HG03039 (cell line): Measurements from ENCODE around the gene ATG4B.
A peak's percentile ranks its signal among the peaks of the same experiment; 100 is the strongest.

Source experiments
- ATAC-seq: cut with Tn5 transposase; IDR thresholded peaks from one replicate; pipeline ENCODE4 v1.9.1; 2021; ENCODE audit warnings: mild to moderate bottlenecking, moderate library complexity; ENCODE audit not compliant: unreplicated experiment

Gene ATG4B

DNA sequence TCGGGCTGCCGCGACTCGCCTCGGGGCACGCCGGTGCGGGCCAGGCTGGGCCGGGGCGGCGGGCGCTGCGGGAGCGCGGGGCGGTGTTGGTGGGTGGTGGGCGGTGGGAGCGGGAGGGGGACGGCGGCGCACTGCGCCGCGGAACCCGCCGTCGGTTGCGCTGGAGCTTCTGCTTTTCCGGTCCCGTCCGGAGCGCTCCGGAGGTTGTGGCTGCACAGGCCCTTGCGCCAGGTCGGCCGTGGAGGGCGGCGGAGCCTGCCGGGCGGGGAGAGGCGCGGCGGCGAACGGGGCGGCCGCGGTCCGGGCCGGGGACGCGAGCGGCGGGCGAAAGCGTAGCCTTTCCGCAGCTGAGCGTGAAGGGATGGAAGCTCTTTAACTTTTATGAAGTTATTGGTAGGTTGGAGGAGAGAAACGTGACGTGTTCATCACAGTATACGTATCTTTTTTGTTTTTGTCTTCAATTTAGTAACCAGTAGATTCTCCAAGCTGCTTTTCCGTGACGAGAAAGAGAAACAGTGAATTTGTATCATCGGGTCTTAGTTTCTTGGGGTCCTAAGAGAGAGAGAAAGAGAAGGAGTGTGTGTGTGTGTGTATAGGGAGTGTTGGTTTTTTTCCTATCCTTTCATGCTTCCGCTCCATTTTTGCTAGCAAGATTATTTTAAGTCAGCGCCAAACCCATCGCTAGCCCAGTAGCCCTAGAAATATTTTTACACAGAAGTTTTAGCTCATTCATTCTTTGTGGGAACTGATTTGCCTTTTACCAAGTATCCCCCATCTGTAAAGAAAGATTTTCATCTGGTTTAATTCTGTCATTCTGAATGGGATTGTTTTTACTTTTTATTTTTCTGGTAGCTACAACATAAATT lies 535 bp downstream of the ATG4B start:
- peak; percentile 22 for ATAC-seq

DNA sequence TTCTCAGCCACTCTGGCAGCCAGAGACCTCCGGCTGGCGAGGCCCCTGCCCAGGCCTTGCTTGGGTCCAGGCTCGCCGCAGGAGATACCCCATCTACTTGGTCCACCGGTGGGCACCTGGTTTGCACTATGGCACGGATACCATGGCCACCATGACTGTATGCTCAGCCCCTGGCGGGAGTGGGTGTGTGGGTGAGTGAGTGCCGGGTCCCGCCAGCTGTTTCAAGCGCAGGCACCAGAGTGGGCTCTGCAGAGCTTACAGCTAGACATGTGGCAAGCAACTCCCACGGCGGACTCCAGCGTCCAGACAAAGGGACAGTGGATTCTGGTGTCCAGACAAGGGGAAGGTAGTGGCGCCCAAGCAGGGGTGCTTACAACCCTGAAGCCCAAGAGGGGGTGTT lies 1.4 kb downstream of the ATG4B start:
- no peak for ATAC-seq

DNA sequence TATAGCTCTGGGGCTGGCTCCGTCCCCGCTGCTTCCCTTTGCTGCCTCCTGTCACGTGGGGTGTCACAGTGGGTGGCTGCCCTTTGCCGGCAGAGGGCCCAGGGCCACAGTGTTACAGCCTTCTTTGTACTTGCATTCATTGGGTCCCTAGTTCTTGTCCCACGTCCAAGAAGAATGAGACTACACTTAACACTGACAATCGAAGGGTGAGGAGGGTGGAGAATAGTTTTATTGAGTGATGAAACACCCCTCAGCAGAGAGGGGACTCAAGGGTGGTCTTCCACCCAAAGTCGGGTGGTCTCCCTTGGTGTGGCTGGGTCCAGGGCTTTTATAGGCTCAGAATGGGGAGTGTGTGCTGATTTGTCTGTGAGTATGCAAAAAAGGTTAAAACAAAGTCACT lies 1.9 kb downstream of the ATG4B start:
- no peak for ATAC-seq

DNA sequence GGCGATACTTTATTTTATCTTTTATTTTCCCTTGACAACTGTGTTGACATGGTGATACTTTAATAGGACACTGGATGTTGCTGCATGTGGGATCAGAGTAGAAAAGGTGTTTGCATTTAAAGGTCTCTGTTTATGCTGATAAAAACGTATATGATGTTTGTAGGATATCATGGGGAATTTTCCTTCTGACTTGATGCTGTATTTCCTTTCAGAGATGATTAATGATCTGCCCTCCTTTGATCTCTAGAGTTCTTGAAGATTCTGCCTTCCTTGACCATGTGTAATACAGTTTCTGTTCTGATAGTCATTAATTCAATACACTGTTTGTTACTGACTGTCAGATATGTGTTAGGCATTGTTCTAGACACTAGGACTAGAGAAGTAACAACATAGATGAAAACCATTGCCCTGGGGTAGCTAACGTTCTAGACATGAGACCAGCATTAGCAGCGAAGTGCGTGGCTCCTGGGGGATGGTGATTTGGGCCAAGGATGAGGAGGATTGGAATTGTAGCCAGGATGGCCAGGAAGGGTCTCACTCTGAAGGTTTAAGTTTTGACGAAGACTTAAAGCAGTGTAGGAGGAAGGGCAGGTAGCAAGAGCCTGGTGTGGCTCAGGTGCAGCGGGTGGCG lies 2.8 kb downstream of the ATG4B start:
- ATAC-seq, result no peak

DNA sequence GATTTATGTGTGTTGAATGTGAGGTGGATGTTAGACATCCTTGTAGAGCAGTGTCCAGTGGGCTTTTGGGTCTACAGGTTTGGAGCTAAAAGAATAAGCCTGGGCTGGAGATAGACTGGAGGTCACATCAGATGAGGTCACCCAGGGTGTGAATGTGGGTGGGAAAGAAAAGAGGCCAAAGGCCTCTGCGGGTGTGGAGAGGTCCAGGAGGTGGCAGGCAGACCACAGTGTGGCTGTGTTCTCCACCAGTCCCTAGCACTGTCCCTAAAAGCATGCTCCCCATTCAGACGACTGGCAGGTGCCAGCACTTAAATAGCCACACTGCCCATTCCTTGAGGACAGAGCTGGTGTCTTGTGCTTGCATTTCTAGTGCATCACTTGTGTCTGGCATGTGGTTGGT lies 4.1 kb downstream of the ATG4B start:
- ATAC-seq, result no peak

DNA sequence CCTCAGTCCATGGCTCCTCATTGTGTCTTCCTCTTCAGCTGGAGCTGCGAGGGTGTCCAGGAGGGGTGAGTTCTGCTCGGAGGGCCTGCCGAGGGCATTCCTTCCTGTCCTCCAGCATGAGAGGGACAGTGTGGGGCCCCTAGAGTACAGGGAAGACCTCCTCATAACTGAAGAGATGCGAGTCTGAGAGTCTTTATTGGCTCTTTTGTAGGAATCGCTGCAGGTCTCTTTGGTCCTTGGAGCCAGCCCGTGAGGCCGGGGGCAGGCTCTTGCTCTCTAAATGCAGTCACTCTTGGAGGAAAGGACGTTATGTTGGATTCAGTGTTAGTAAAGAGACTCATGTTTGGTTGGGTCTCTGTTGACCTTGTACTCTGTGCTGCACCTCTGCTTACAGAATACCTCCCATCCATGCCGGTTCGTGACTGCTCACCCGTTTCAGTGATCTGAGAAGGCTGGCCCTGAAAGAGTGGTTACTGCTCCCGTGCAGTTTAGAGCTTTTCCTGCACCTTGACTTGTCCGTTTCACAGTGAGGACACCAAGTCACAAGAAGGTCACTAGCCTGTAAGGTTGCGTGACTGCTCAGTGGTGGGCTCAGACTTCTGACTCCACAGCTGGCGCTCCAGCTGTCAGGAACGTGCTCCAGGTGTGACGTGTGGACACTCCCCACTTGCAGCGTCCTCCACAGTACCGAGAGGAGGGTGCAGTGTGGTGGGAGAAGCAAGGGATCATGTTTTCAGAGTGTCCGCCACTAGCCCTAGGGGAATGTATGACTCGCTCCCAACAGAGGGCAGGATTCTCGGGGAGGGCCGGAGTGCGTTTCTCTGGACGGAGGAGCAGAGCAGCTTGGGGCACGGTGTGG lies 7.8 kb downstream of the ATG4B start:
- no peak for ATAC-seq

DNA sequence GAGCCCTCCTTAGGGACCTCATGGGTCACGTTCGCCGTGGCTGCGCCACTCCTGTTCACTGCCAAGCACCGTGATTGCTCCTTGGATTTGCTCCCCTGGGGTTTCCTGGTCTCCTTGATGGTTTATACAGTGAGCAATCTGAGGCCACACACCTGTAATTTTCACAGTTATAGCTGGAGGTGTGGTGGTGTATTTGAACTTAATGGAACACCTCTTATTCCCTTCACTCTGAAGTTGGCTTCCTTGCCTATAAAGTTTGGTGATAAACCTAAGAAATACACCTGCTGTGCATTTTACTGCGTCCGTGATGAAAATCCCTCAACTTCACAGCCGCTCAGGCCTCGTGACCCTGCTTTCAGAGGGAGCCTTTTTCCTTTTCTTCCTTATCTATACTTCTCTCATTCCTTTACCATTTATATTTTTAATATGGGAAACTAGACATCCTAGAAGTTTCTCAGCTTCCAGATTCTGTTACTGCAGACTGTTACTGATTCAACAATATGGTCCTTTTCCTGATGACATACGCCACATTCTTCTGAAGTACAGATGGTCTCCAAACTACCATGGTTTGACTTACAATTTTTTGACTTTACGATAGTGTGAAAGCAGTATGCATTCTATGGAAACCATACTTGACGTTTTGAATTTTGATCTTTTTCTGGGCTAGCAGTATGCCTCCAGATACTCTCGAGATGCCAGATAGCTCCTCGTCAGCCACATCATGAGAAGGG lies 8.6 kb downstream of the ATG4B start:
- ATAC-seq, result no peak

DNA sequence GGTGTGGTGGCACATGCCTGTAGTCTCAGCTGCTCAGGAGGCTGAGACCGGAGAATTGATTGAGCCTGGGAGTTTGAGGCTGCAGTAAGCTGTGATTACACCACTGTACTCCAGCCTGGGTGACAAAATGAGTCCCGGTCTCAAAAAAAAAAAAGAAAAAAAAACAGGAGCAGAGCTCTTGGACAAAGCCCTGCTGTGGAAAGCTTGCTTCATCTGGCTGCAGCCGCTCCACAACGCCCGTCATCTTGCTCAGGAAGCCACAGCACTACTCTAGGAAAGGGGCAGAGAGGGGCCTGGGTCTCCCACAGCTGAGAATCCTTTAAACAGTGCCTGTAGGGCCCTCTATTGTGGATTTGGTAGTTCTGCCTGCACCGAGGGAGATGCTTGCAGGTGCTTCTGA lies 11.0 kb downstream of the ATG4B start:
- no peak for ATAC-seq

DNA sequence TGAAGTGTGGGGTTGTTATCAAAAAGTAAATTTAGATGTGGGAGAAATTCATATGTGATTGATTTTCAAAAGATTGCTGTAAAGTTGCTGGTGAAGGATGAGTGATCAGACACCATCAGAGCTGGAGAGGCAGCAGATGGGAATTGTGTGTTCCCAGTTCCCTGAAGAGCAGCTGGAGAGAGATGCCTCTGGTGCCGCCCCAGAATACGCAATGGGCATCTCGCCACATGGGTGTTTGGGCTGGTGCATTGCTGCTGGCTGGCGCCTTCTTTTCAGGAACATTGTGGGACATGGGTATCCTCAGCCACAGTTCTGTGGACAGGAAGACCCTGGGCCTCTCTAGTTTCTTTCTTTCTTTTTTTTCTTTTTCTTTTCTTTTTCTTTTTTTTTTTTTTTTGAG lies 11.9 kb downstream of the ATG4B start:
- no peak for ATAC-seq

DNA sequence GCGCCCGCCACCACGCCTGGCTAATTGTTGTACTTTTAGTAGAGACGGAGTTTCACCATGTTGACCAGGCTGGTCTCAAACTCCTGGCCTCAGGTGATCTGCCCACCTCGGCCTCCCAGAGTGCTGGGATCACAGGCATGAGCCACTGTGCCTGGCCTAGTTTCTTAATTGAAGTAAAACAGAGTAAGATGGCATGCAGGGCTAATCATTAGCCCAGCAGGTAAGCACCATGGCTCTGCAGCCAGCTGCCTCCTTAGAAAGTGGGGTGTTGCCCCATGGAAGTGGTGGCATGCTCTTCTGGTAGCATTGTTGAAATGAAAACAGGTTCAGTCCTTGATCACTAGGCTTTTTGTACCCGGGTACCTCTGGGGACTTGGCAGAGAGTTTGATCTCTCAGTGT lies 12.4 kb downstream of the ATG4B start:
- no peak for ATAC-seq

DNA sequence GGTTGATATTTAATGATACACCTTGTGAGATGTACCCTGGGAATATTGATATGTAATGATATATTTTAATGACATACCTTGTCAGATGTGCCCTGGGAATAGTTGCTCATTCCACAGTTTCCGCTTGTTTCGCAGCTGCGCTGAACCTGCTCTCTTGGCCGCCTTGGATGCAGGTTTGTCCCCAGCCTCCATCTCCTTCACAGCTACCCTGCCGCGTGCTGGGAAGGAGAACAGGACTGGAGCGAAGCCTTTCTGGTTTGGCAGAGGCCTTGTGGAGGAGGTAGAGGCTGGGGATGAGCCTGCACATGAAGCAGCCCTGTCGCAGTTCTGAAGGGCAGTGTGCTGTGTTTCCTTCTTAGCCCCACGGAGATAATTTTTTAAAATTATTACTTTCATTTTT lies 14.6 kb downstream of the ATG4B start:
- ATAC-seq, result no peak

DNA sequence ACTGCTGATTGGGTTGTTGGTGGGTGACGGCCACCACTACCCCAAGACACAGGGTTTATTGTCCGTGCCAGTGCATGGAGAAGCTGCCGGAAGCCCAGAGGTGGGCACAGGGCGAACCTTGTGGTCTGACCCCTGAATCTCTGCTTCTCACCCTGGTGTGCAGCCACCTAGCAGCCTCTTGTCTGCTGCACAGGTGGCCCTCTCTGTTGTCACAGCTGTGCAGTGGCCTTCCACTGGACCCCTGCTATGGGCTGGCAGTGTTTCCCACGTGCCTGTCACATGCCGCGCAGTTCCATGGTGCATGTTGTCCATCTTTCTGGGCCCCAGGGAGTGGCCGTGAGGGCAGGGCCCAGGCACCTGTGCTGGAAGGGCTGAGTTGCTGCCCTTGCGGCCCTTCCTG lies 15.2 kb downstream of the ATG4B start:
- no peak for ATAC-seq

DNA sequence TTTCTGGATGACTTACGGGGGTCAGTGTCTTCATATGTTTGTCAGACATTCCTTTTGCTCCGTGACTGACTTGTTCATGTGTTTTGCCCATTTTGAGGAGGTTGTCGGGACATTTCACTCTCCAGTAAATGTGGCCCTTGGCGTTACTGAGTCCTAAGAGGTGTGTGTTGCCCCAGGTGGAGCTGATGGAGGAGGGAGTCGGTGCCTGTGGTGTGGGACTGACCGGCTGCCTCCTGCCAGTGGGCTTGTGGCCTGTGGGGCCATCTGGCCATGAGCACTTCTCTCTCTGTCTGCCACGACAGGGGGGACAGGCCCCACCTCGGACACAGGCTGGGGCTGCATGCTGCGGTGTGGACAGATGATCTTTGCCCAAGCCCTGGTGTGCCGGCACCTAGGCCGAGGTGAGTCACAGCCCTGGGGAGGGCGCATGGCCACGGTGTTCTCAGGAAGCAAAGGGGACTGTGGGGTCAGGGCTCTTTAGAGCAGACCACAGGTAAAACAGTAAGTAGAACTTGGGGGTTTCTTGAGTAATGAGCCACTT lies 15.8 kb downstream of the ATG4B start:
- ATAC-seq, result no peak

DNA sequence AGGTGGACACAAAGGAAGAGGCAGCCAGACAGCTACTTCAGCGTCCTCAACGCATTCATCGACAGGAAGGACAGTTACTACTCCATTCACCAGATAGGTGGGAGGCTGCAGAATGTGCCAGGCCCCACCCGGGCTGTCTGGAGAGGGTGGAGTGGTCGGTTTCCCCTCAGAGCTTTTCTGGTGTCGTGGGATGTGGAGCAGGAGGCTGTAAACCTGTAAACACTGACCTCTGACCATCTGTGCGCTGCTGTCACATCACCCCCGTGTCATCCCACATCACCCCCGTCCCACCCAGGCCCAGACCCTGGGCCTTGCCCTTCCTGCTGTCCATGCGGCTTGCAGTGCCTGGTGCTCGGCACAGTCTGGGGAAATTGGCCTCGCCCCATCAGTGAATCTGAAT lies 17.1 kb downstream of the ATG4B start:
- ATAC-seq, result no peak

DNA sequence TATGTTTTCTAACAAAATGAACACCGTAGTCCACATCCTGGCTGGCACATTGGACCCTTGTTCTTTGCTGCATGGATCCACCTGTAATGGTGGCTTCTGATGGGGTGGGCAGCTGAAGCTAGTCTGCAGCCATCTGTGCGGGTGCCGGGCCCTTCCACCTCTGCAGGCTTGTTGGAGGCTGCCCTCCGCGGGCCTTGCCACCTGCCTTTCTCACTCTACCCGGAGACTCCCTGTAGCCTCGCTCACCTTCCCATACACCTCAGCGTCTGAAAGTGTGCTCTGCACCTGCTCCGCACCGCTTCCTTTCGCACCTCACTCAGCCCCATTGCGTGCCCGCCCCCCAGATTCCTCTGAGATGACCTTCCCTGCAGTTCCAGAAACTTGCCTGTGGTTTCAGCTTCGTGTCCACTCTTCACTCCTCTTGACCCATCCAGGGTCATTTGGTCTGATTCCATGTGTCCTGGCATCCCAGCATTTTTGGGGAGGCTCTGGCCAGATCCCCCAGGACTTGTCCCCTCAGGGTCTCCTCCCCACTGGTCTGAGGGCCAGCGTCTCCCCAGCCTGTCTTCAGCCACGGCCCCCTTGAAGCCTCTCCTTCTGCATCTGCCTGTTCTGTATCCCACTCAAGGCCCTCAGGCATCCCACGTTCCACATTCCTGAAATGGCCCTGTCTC lies 18.2 kb downstream of the ATG4B start:
- ATAC-seq, result no peak

DNA sequence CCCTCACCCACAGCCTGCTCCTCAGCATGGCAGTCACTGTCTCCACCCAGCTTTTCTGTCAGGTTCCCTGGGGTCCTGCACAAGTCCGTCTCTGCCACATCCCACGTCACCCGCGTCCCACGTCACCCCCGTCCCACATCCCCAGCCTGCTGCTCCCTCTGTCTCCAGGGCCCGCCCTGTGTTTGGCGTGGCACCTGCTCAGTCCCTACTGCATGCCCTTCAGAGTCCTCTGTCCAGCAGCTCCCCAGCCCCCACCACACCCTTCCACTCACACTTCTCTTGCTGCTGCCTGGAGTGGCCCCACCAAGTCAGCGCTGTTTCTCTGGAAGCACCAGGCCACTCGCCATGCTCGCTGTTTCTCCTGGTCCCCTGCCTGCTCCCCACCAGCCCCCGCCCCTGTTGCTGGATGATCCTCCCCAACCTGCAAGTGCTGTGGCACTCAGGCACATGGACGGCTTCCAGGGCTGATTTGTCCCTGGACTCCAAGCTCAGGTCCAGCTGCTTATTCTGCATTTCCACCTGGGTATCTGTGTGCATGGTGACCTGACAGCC lies 18.8 kb downstream of the ATG4B start:
- ATAC-seq, result no peak

DNA sequence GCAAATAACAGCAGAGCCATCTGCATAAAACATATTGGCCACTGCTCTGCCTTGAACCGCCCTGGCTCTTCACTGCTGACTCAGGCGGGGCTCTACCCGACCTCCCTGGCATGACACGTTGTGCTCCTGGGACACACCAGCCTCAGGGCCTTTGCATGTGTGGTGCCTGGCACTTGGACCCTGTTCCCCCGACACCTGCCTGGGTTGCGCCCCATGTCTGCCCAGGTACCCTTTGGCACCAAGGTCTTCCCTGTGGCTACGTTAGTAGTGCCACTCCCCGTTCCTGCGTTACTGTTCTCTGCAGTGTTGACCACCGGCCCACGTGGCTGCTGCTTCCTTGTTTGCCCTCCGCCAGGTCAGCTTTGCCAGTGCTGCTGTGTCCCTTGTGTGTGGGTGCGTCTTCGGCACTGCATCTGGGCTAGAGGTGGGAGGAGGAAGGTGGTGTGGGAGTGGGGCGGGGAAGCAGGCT lies 20.3 kb downstream of the ATG4B start:
- no peak for ATAC-seq

DNA sequence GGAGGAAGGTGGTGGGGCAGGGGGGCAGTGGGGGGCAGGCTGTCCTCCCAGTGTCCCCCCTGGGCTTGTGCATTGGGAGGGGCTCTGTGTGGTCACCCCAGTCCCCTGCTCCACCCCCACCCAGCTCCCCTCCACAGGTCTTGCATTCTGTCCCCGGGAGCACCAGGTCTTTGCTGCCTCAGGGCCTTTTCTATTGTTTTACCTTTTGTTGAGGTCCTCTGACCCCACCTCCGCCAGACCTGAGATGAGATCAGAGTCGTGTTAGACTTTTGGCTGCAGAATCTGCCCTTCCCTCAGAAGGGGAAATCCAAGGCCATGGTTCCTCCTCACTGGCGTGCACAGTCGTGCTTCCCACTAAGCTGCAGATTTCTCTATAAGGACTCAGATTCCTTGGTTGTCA lies 20.8 kb downstream of the ATG4B start:
- no peak for ATAC-seq

DNA sequence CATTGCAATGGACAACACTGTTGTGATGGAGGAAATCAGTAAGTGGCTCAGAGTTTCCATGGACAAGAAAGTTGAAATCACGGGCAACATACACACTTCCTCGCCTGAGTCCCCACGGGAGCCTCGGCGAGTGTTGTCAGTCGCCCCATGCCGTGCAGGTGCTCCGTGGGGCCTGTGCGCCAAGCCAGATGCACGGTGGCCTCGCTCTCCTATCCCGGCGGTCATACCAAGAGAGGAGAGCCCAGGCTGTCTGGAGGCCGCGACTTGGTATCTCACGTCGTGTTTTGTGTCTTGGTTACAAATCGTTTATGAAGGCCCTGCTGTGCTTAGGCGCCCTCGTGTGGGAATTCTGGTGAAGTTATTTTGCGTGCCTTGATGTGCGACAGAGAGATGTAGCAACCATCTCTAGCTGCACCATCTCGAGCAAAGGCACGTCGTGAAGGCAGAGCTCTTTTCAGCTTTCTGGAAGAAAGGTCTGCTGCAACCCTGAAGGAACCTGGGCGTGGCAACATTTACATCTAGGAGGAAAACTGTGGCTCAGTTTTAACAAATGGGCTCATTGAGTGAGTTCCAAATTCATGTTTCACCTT lies 21.8 kb downstream of the ATG4B start:
- ATAC-seq, result no peak
